GM12891 (cell line): Measurements from ENCODE around the gene ETNK1.
"Not testable (repeated sequence)": the region's sequence is repeated elsewhere in the genome, so short reads cannot be mapped to it uniquely, and the experiment has no call there.

Experiments used
- POLR2A ChIP-seq: IDR thresholded peaks from 2 replicates; pipeline ENCODE4 v1.6.1; 2011; ENCODE audit warnings: low read depth, low read length, control low read depth
- POU2F2 ChIP-seq: IDR thresholded peaks from 2 replicates; pipeline ENCODE4 v1.6.1; 2011; ENCODE audit warnings: low read depth, mild to moderate bottlenecking, control low read depth, low read length, moderate library complexity

GRCh38 chr12:22612822-22613221, 12.1 kb upstream of the ETNK1 start:
- TF ChIP-seq POLR2A, POU2F2: not testable (repeated sequence)
